BJ (cell line): ENCODE measurements around the gene GIT2. TPM values are rescaled to one million over a fixed set of nuclear protein-coding genes. Genes with fewer than 3 reads are reported as not detected.
"Not testable (repeated sequence)": the region's sequence is repeated elsewhere in the genome, so short reads cannot be mapped to it uniquely, and the experiment has no call there.

ENCODE experiments used
- CTCF ChIA-PET: fragments of 350-600 bp; formaldehyde crosslinking; extraction: SDS; loops from one replicate; lab custom pipeline; 2021; ENCODE audit warnings: antibody characterized with exemption, inconsistent platforms; lab: Yijun Ruan, JAX
- POLR2A ChIA-PET: fragments of 300-600 bp; sonication (Branson Sonifier 250); formaldehyde crosslinking; extraction: SDS; loops from one replicate; lab custom pipeline; 2021; ENCODE audit warnings: antibody characterized with exemption; lab: Charles Lee
- DNase-seq: peaks from one replicate; pipeline ENCODE4 v3.0.0-alpha.2; 2011; ENCODE audit warnings: low read depth
- H3K27me3 ChIP-seq: 2 replicates; pipeline ENCODE4 v1.6.0; 2011; ENCODE audit warnings: low read length; ENCODE audit not compliant: control insufficient read depth, insufficient read depth
- H3K36me3 ChIP-seq: 2 replicates; pipeline ENCODE4 v1.5.1; 2011; ENCODE audit warnings: low read length; ENCODE audit not compliant: control insufficient read depth, insufficient read depth
- H3K4me3 ChIP-seq: 2 replicates; pipeline ENCODE4 v1.5.1; 2011; ENCODE audit warnings: low read depth, mild to moderate bottlenecking, control low read depth, low read length
- polyA plus RNA-seq: library from polyadenylated mRNA; depleted of rRNA; stranded (reverse); fragments of >200 nt; gene quantifications from 2 replicates; pipeline ENCODE4 v1.2.3, GENCODE V29; 2011
- TF ChIP-seq, protein P1 (sequence below): IDR thresholded peaks from 2 replicates; pipeline ENCODE4 v1.5.1; 2011; ENCODE audit warnings: low read depth, mild to moderate bottlenecking, control low read depth, inconsistent platforms, low read length, moderate library complexity; ENCODE audit not compliant: insufficient read depth

GIT2 gene
- polyA plus RNA-seq, 1 experiment: 49.0 TPM

DNA sequence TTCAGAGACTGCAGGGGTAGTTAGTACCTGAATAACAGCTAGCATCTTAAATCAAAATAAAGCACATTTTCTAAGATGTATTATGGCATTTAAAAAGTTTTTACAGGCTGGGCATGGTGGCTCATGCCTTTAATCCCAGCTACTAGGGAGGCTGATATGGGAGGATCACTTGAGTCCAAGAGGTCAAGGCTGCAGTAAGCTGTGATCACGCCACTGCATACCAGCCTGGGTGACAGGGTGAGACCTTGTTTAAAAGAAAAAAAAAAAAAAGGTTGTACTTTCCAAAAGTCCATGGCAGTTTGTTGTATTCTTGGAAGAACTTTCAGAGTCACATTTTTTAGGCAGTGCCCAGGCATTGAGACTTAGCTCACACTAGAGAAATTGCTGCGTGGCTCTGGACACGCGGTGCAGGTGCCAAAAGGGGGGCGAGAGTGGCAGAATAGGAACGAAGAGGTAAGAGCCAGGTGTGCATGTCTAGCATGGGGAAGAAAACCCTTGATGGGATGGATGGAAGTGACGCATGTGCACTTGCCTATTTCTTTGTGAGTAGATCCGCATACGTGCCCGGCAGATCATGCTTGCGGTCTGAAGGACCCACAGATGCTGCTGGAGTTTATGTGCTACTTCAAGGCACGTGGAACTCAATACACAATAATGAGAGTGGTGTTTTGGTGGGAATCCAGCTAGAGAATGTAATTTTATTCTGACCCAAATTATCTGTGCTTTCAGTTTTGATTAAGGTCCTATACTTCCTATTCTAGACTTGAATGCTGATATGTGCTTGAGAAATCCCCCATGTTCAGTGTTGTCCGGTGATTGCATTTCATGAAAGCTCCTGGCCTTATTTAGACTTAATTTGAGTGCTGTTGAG lies 14.9 kb upstream of the GIT2 start:
- Histone ChIP-seq H3K4me3 (no peak overlapping the region), H3K36me3 (peaks cover 17% of the 10 kb centered on the region), H3K27me3 (no peaks in the 10 kb centered on the region)
- DNase-seq: no peak
- ChIA-PET POLR2A (interaction anchor here (0.7 kb wide), 1 partner anchor 15 kb away, joined by 6 read pairs; no protein-coding TSS in a partner anchor), CTCF (interaction anchor here (2.8 kb wide), 1 partner anchor 9 kb away, joined by 11 read pairs; no protein-coding TSS in a partner anchor)
- TF ChIP-seq, protein P1, sequence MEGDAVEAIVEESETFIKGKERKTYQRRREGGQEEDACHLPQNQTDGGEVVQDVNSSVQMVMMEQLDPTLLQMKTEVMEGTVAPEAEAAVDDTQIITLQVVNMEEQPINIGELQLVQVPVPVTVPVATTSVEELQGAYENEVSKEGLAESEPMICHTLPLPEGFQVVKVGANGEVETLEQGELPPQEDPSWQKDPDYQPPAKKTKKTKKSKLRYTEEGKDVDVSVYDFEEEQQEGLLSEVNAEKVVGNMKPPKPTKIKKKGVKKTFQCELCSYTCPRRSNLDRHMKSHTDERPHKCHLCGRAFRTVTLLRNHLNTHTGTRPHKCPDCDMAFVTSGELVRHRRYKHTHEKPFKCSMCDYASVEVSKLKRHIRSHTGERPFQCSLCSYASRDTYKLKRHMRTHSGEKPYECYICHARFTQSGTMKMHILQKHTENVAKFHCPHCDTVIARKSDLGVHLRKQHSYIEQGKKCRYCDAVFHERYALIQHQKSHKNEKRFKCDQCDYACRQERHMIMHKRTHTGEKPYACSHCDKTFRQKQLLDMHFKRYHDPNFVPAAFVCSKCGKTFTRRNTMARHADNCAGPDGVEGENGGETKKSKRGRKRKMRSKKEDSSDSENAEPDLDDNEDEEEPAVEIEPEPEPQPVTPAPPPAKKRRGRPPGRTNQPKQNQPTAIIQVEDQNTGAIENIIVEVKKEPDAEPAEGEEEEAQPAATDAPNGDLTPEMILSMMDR: no peak

DNA sequence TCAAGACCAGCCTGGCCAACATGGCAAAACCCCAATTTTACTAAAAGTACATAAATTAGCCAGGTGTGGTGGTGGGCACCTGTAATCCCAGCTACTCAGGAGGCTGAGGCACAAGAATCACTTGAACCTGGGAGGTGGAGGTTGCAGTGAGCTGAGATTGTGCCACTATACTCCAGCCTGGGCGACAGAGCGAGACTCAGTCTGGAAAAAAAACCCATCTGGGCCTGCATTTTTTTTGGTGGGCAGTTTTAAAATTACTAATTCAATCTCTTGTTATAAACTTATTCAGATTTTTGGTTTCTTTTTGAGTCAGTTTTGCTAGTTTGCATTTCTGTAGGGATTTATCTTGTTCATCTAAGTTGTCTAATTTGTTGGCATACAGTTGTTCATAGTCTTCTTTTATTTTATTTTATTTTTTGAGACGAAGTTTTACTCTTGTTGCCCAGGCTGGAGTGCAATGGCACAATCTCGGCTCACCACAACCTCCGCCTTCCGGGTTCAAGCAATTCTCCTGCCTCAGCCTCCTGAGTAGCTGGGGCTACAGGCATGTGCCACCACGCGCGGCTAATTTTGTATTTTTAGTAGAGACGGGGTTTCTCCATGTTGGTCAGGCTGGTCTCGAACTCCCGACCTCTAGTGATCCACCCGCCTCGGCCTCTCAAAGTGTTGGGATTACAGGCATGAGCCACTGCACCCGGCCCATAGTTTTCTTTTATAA lies 12.7 kb upstream of the GIT2 start:
- CTCF ChIA-PET: not testable (repeated sequence)
- H3K36me3 ChIP-seq: peaks cover 11% of the 10 kb centered on the region

DNA sequence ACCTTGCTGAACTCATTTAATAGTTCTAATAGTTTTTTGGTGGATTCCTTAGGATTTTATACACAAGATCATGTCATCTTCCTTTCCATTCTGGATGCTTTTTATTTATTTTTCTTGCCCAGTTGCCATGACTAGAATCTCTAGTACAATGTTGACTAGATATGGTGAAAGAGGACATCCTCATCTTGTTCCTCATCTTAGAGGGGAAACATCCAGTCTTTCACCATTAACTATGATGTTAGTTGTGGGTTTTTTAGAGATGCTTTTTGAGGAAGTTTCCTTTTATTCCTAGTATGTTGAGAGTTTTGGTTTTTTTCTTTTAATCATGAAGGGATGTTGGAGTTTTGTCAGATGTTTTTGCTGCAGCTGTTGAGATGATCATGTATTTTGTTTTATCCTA lies 11.7 kb upstream of the GIT2 start:
- Histone ChIP-seq H3K27me3 (no peaks in the 10 kb centered on the region), H3K4me3 (no peak overlapping the region), H3K36me3 (peaks cover 11% of the 10 kb centered on the region)
- TF ChIP-seq, protein P1: no peak
- ChIA-PET CTCF (no interaction called here), POLR2A (no interaction called here)
- DNase-seq: no peak

More for the DNA sequence above, 12.7 kb upstream of the GIT2 start:
- DNase-seq, H3K4me3 ChIP-seq, POLR2A ChIA-PET, H3K27me3 ChIP-seq: not testable (repeated sequence)

DNA sequence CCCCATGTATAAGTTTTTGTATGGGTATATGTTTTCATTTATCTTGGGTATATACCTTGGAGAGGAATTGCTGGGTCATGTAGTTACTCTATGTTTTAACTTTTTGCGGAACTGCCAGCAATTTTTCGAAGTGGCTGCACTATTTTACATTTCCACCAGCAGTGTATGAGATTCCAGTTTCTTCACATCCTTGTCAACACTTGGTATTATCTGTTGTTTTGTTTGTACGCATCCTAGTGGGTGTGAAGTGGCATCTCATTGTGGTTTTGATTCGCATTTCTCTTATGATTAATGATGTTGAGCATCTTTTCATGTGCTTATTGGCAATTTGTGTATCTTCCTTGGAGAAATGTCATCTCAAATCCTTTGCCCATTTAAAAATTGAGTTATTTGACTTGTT lies 9.9 kb upstream of the GIT2 start:
- ChIA-PET POLR2A (no interaction called here), CTCF (no interaction called here)
- H3K36me3 ChIP-seq: peaks cover 10% of the 10 kb centered on the region
- H3K27me3 ChIP-seq: no peaks in the 10 kb centered on the region
- no peak overlapping the region for H3K4me3 ChIP-seq
- TF ChIP-seq, protein P1: no peak
- no peak for DNase-seq

DNA sequence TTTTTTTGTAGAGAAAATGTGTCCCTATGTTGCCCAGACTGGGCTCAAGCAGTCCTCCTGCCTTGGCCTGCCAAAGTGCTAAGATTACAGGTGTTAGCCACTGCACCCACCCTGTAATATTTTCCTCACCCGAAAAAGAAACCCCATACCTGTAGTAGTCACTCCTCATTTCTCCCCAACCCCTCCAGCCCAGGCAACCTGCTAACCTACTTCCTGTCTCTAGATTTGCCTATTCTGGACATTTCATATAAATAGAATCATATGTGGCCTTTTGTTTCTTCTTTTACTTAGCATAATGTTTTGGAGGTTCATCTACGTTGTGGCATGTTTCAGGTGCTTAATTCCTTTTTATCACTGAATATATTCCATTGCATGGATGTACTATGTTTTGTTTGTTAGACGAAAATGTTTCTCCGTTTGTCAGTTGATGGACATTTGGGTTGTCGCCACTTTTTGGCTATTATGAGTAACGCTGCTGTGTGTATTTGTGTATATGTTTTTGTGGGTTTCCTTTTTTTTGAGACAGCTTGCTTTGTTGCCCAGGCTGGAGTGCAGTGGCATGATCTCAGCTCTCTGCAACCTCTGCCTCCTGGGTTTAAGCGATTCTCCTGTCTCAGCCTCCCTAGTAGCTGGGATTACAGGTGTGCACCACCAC lies 9.3 kb upstream of the GIT2 start:
- Histone ChIP-seq H3K4me3 (no peak overlapping the region), H3K36me3 (peaks cover 8% of the 10 kb centered on the region), H3K27me3 (no peaks in the 10 kb centered on the region)
- POLR2A ChIA-PET: interaction anchor here (0.7 kb wide), 1 partner anchor 44 kb away, joined by 3 read pairs; no protein-coding TSS in a partner anchor
- DNase-seq: no peak
- CTCF ChIA-PET: interaction anchor here (1.7 kb wide), 1 partner anchor 7 kb away, joined by 3 read pairs; no protein-coding TSS in a partner anchor
- TF ChIP-seq, protein P1: no peak
